H1 (cell line): ENCODE measurements around the gene SH3BP5. TPM values are rescaled to one million over a fixed set of nuclear protein-coding genes. Genes with fewer than 3 reads are reported as not detected.
A peak's percentile ranks its signal among the peaks of the same experiment; 100 is the strongest.

ENCODE experiments used
- CTCF ChIA-PET: fragments of 300-600 bp; sonication (Branson Sonifier 250); formaldehyde crosslinking; loops from one replicate; lab custom pipeline; 2021; ENCODE audit not compliant: partially characterized antibody; lab: Charles Lee
- POLR2A ChIA-PET: fragments of 300-600 bp; sonication (Branson Sonifier 250); formaldehyde crosslinking; loops from one replicate; lab custom pipeline; 2021; ENCODE audit warnings: inconsistent platforms; ENCODE audit not compliant: partially characterized antibody; lab: Charles Lee
- DNase-seq, 2 experiments: peaks; one replicate each; pipeline versions ENCODE4 v3.0.0 to v3.0.0-alpha.2; 2010 to 2022; ENCODE audit warnings: low spot score in 2 of 2, low read depth in 1 of 2, mixed read lengths in 1 of 2
- FAIRE-seq: peaks from 2 replicates; lab custom pipeline; 2011; peaks lifted over from hg19 to GRCh38; lab: Jason Lieb, UNC
- H2AFZ ChIP-seq: 2 replicates; pipeline ENCODE4 v1.8.1; 2012; ENCODE audit warnings: low read length, inconsistent platforms
- H2AK5ac ChIP-seq: 2 replicates; pipeline ENCODE4 v1.6.1; 2013; ENCODE audit warnings: low read depth, low read length
- H2BK120ac ChIP-seq: replicated peaks from 2 replicates; pipeline ENCODE3; 2013; ENCODE audit warnings: low read depth, low read length, inconsistent platforms
- H2BK12ac ChIP-seq: 2 replicates; pipeline ENCODE4 v1.6.1; 2013; ENCODE audit warnings: low read depth, low read length
- H2BK15ac ChIP-seq: 2 replicates; pipeline ENCODE4 v1.6.1; 2013; ENCODE audit warnings: low read length
- H2BK20ac ChIP-seq: 2 replicates; pipeline ENCODE4 v1.6.1; 2013; ENCODE audit warnings: low read length
- H2BK5ac ChIP-seq: 2 replicates; pipeline ENCODE4 v1.6.1; 2013; ENCODE audit warnings: low read depth, low read length
- H3K14ac ChIP-seq: 2 replicates; pipeline ENCODE4 v1.6.1; 2013; ENCODE audit warnings: inconsistent platforms; ENCODE audit not compliant: insufficient read length
- H3K18ac ChIP-seq: 2 replicates; pipeline ENCODE4 v1.6.1; 2013; ENCODE audit warnings: low read length; ENCODE audit errors: extremely low read depth
- H3K23ac ChIP-seq: 2 replicates; pipeline ENCODE4 v1.6.1; 2013; ENCODE audit warnings: inconsistent platforms; ENCODE audit not compliant: insufficient read length
- H3K23me2 ChIP-seq: 2 replicates; pipeline ENCODE4 v1.6.1; 2013; ENCODE audit warnings: low read depth, low read length
- H3K27ac ChIP-seq: 2 replicates; pipeline ENCODE4 v1.6.1; 2011; ENCODE audit warnings: low read depth, low read length, inconsistent platforms
- H3K27me3 ChIP-seq, 4 experiments: replicated peaks in 1 of 4; 1 replicate in 1 of 4; 2 replicates in 3 of 4; pipeline versions ENCODE4 v1.6.1 to v1.8.1; 2011 to 2013; ENCODE audit warnings: low read length in 3 of 4, mild to moderate bottlenecking in 3 of 4, inconsistent platforms in 2 of 4, mixed read lengths in 2 of 4, moderate library complexity in 1 of 4; ENCODE audit not compliant: control insufficient read depth in 3 of 4, insufficient read depth in 3 of 4; ENCODE audit errors: extremely low read depth in 1 of 4
- H3K36me3 ChIP-seq, 4 experiments: 2 replicates each; pipeline versions ENCODE4 v1.6.1 to v1.8.1; 2011 to 2013; ENCODE audit warnings: mild to moderate bottlenecking in 4 of 4, low read length in 3 of 4, moderate library complexity in 2 of 4, control low read depth in 1 of 4, inconsistent platforms in 1 of 4; ENCODE audit not compliant: insufficient read depth in 4 of 4, control insufficient read depth in 2 of 4
- H3K4ac ChIP-seq: replicated peaks from 2 replicates; pipeline ENCODE3; 2013; ENCODE audit warnings: low read length, low read depth, mixed read lengths, inconsistent platforms; ENCODE audit not compliant: insufficient read length
- H3K4me1 ChIP-seq, 4 experiments: replicated peaks in 1 of 4; 1 replicate in 1 of 4; 2 replicates in 3 of 4; pipeline versions ENCODE4 v1.6.1 to v1.8.1; 2011 to 2013; ENCODE audit warnings: low read length in 3 of 4, inconsistent platforms in 2 of 4, mixed read lengths in 1 of 4; ENCODE audit not compliant: insufficient read depth in 4 of 4, control insufficient read depth in 3 of 4
- H3K4me2 ChIP-seq, 2 experiments: 2 replicates each; pipeline versions ENCODE4 v1.6.1 to v1.8.1; 2011 to 2013; ENCODE audit warnings: low read depth in 2 of 2, low read length in 2 of 2, control low read depth in 1 of 2, inconsistent platforms in 1 of 2, mild to moderate bottlenecking in 1 of 2; ENCODE audit not compliant: insufficient read depth in 1 of 2
- H3K4me3 ChIP-seq, 4 experiments: fragments of 200-600, 300-600 bp in 1 of 4; sonication (generic), shearing (Covaris generic), sonication (Bioruptor Twin) in 1 of 4; 2 replicates each; pipeline versions ENCODE4 v1.5.1 to v1.8.1; 2011 to 2016; ENCODE audit warnings: low read length in 4 of 4, low read depth in 3 of 4, control low read depth in 2 of 4, inconsistent platforms in 2 of 4, mild to moderate bottlenecking in 2 of 4, mixed read lengths in 1 of 4, moderate library complexity in 1 of 4; ENCODE audit not compliant: insufficient read depth in 2 of 4; ENCODE audit errors: extremely low read depth in 1 of 4
- H3K56ac ChIP-seq: replicated peaks from 2 replicates; pipeline ENCODE3; 2013; ENCODE audit warnings: low read depth, mild to moderate bottlenecking, mixed read lengths, low read length, inconsistent platforms; ENCODE audit not compliant: insufficient read length
- H3K79me1 ChIP-seq: 2 replicates; pipeline ENCODE4 v1.6.1; 2013; ENCODE audit warnings: low read depth, low read length, control low read depth
- H3K79me2 ChIP-seq, 2 experiments: 2 replicates each; pipeline versions ENCODE4 v1.6.1 to v1.8.1; 2012 to 2013; ENCODE audit warnings: low read length in 2 of 2, mild to moderate bottlenecking in 2 of 2, inconsistent platforms in 1 of 2; ENCODE audit not compliant: insufficient read depth in 2 of 2, control insufficient read depth in 1 of 2
- H3K9ac ChIP-seq, 4 experiments: replicated peaks in 1 of 4; 1 replicate in 1 of 4; 2 replicates in 3 of 4; pipeline versions ENCODE4 v1.6.1 to v1.8.1; 2011 to 2013; ENCODE audit warnings: low read depth in 3 of 4, low read length in 3 of 4, control low read depth in 2 of 4, mild to moderate bottlenecking in 2 of 4, moderate library complexity in 2 of 4, inconsistent platforms in 1 of 4; ENCODE audit errors: extremely low read depth in 1 of 4
- H3K9me3 ChIP-seq, 2 experiments: 2 replicates each; pipeline versions ENCODE4 v1.6.1 to v1.8.1; 2012 to 2013; ENCODE audit warnings: mild to moderate bottlenecking in 2 of 2, moderate library complexity in 2 of 2, control low read depth in 1 of 2, inconsistent platforms in 1 of 2, low read depth in 1 of 2, low read length in 1 of 2, mixed read lengths in 1 of 2; ENCODE audit not compliant: insufficient read depth in 2 of 2
- H4K20me1 ChIP-seq, 2 experiments: replicated peaks in 1 of 2; 2 replicates each; pipeline versions ENCODE3 to v1.8.1; 2011 to 2013; ENCODE audit warnings: inconsistent platforms in 2 of 2, low read length in 2 of 2, mild to moderate bottlenecking in 1 of 2; ENCODE audit not compliant: insufficient read depth in 2 of 2, control insufficient read depth in 1 of 2
- H4K5ac ChIP-seq: 2 replicates; pipeline ENCODE4 v1.6.1; 2013; ENCODE audit warnings: low read length, low read depth, mixed read lengths, inconsistent platforms; ENCODE audit not compliant: insufficient read length
- H4K8ac ChIP-seq: 2 replicates; pipeline ENCODE4 v1.8.0; 2013; ENCODE audit warnings: mild to moderate bottlenecking, moderate library complexity, low read length, inconsistent platforms; ENCODE audit not compliant: insufficient read depth; ENCODE audit errors: extremely low read depth
- H4K91ac ChIP-seq: replicated peaks from 2 replicates; pipeline ENCODE3; 2013; ENCODE audit warnings: low read length, mixed read lengths, inconsistent platforms; ENCODE audit not compliant: insufficient read length
- BACH1 ChIP-seq: IDR thresholded peaks from 2 replicates; pipeline ENCODE4 v1.6.1; 2012; ENCODE audit warnings: low read length, improper control_type of control experiment
- BCL11A ChIP-seq, 2 experiments: IDR thresholded peaks; one replicate each; pipeline ENCODE4 v1.6.1; 2011; ENCODE audit warnings: low read depth in 2 of 2, low read length in 2 of 2, mild to moderate bottlenecking in 2 of 2
- CBX8 ChIP-seq: fragments of 300-800, 300-1000 bp; sonication (generic); IDR thresholded peaks from 2 replicates; pipeline ENCODE4 v1.7.1; 2016; ENCODE audit warnings: low read depth, low read length, borderline replicate concordance
- E2F6 ChIP-seq: IDR thresholded peaks from 2 replicates; pipeline ENCODE4 v1.6.1; 2012; ENCODE audit warnings: inconsistent platforms
- EGR1 ChIP-seq: IDR thresholded peaks from 2 replicates; pipeline ENCODE4 v1.6.1; 2011; ENCODE audit warnings: low read depth, low read length, borderline replicate concordance
- GTF2F1 ChIP-seq: IDR thresholded peaks from 2 replicates; pipeline ENCODE4 v1.6.1; 2012; ENCODE audit warnings: low read depth, low read length, improper control_type of control experiment, borderline replicate concordance
- MAFK ChIP-seq: IDR thresholded peaks from 2 replicates; pipeline ENCODE4 v1.6.1; 2012; ENCODE audit warnings: low read depth, mild to moderate bottlenecking, improper control_type of control experiment, low read length
- MAX ChIP-seq: IDR thresholded peaks from 2 replicates; pipeline ENCODE4 v1.6.1; 2012; ENCODE audit warnings: inconsistent platforms
- SAP30 ChIP-seq: fragments of 300-600 bp; sonication (generic); IDR thresholded peaks from 2 replicates; pipeline ENCODE4 v1.7.1; 2012; ENCODE audit warnings: low read length, moderate library complexity, mild to moderate bottlenecking, inconsistent platforms; ENCODE audit not compliant: insufficient read depth, insufficient replicate concordance
- SRF ChIP-seq: IDR thresholded peaks from 2 replicates; pipeline ENCODE4 v1.6.1; 2011; ENCODE audit warnings: mild to moderate bottlenecking, low read depth, low read length, moderate library complexity
- TCF12 ChIP-seq: IDR thresholded peaks from 2 replicates; pipeline ENCODE4 v1.6.1; 2011; ENCODE audit warnings: low read depth, mild to moderate bottlenecking, low read length
- YY1 ChIP-seq: IDR thresholded peaks from 2 replicates; pipeline ENCODE4 v1.6.1; 2011; ENCODE audit warnings: low read depth, mild to moderate bottlenecking, low read length
- WGBS, 2 experiments: shearing (Covaris generic) in 1 of 2; methylation state at CpG; one replicate each; pipeline versions ENCODE4 v1.1.6 to v1.1.7; 2013 to 2015; ENCODE audit warnings: low lambda C conversion rate in 2 of 2, mixed read lengths in 2 of 2, inconsistent platforms in 1 of 2, low coverage in 1 of 2, missing lambda C conversion rate in 1 of 2; ENCODE audit not compliant: insufficient replicate concordance in 2 of 2, insufficient coverage in 1 of 2, insufficient read length in 1 of 2; ENCODE audit errors: extremely low coverage in 1 of 2, missing lambda C conversion rate in 1 of 2; 5-methylcytosine and 5-hydroxymethylcytosine counted together
- polyA plus RNA-seq, 7 experiments: library from polyadenylated mRNA; depleted of rRNA in 3 of 7; stranded (reverse) in 5 of 7; unstranded in 2 of 7; fragments of >200 nt in 5 of 7; fragments of 200-250 nt in 2 of 7; gene quantifications; 1 replicate in 5 of 7; 2 replicates in 1 of 7; 4 replicates in 1 of 7; pipeline versions ENCODE4 v1.2.1 to v1.2.3, GENCODE V29; 2011 to 2013; ENCODE audit warnings: missing spikeins in 2 of 7, mixed read lengths in 2 of 7
- total RNA-seq: library from RNA; stranded (reverse); fragmentation: NEBNext Ultra II Directional; extraction: Animal tissue kit (Norgen Biotek cat#: 25700); gene quantifications from 2 replicates; pipeline ENCODE4 v1.2.1, GENCODE V29; 2021

SH3BP5 gene
- total and polyA plus RNA-seq, 2 of the 8 experiments (the other 6 are each of a cell fraction or from before 2014, with no cell fraction given), result 7.1 to 9.7 TPM

GRCh38 chr3:15325228-15325627, 7.2 kb downstream of the SH3BP5 start:
- Histone ChIP-seq H3K14ac (no peak overlapping the region), H3K23ac (no peak overlapping the region), H3K4me2 (no peak overlapping the region), H3K9ac (no peak overlapping the region), H3K9me3 (no peaks in the 10 kb centered on the region), H4K5ac (no peak overlapping the region), H3K56ac (no peak overlapping the region), H3K18ac (no peak overlapping the region; the same call in 1 of the 2 replicates), H4K91ac (no peak overlapping the region), H4K8ac (no peak overlapping the region), H2BK20ac (no peak overlapping the region), H2AK5ac (no peak overlapping the region), H3K79me2 (no peaks in the 10 kb centered on the region; a peak in 1 of 4 replicates), H3K79me1 (peaks cover 3% of the 10 kb centered on the region; the same call in 1 of the 2 replicates), H3K23me2 (no peaks in the 10 kb centered on the region), H3K4me3 (no peak overlapping the region), H2BK5ac (no peak overlapping the region), H3K4ac (no peak overlapping the region), H4K20me1 (no peaks in the 10 kb centered on the region), H3K36me3 (peaks cover 0 to 3% (median 0%) of the 10 kb centered on the region in 4 experiments; a peak in 1 of 8 replicates), H3K4me1 (peaks cover 2 to 13% (median 3%) of the 10 kb centered on the region in 4 experiments; a peak in 5 of 7 replicates), H3K27me3 (no peaks in the 10 kb centered on the region), H2BK15ac (no peak overlapping the region), H2BK12ac (no peak overlapping the region), H3K27ac (no peak overlapping the region), H2BK120ac (no peak overlapping the region), H2AFZ (no peak overlapping the region)
- CTCF ChIA-PET, result interaction anchor here (0.7 to 2.0 kb wide), 9 partner anchors 12 to 80 kb away, joined by 3 to 8 read pairs (median 4); no protein-coding TSS in a partner anchor
- WGBS, 2 experiments, result 71% methylated on average over 4 of the region's 4 CpGs; no CpG with 5 or more reads in 1 of the 2 experiments
- FAIRE-seq (no peak), DNase-seq (peak in 1 of 2 experiments; percentile 51)
- POLR2A ChIA-PET, result interaction anchor here (0.6 to 0.7 kb wide), 2 partner anchors 15 to 20 kb away, joined by 3 read pairs; no protein-coding TSS in a partner anchor
- no peak for TF ChIP-seq SAP30
- TF ChIP-seq MAX, result peak; percentile 85
- 0 out of 2 replicates have a peak, but pooled peaks have one; percentile 33 for TF ChIP-seq E2F6
- TF ChIP-seq GTF2F1, result no peak
- no peak for TF ChIP-seq MAFK
- no peak for TF ChIP-seq CBX8
- TF ChIP-seq TCF12, result 0 out of 2 replicates have a peak, but pooled peaks have one; percentile 43
- no peak for TF ChIP-seq SRF
- no peak for TF ChIP-seq BCL11A (IDR thresholded peaks at IDR 0.05; ENCODE audit: low read depth in 2 of 2, low read length in 2 of 2)
- no peak for TF ChIP-seq BACH1
- no peak; the same call in 1 of the 2 replicates for TF ChIP-seq EGR1
- TF ChIP-seq YY1, result 0 out of 2 replicates have a peak, but pooled peaks have one; percentile 12
